Measurements from ENCODE around the gene TUT4.
"Not testable (repeated sequence)": the region's sequence is repeated elsewhere in the genome, so short reads cannot be mapped to it uniquely, and the experiment has no call there.

TUT4 gene, protein sequence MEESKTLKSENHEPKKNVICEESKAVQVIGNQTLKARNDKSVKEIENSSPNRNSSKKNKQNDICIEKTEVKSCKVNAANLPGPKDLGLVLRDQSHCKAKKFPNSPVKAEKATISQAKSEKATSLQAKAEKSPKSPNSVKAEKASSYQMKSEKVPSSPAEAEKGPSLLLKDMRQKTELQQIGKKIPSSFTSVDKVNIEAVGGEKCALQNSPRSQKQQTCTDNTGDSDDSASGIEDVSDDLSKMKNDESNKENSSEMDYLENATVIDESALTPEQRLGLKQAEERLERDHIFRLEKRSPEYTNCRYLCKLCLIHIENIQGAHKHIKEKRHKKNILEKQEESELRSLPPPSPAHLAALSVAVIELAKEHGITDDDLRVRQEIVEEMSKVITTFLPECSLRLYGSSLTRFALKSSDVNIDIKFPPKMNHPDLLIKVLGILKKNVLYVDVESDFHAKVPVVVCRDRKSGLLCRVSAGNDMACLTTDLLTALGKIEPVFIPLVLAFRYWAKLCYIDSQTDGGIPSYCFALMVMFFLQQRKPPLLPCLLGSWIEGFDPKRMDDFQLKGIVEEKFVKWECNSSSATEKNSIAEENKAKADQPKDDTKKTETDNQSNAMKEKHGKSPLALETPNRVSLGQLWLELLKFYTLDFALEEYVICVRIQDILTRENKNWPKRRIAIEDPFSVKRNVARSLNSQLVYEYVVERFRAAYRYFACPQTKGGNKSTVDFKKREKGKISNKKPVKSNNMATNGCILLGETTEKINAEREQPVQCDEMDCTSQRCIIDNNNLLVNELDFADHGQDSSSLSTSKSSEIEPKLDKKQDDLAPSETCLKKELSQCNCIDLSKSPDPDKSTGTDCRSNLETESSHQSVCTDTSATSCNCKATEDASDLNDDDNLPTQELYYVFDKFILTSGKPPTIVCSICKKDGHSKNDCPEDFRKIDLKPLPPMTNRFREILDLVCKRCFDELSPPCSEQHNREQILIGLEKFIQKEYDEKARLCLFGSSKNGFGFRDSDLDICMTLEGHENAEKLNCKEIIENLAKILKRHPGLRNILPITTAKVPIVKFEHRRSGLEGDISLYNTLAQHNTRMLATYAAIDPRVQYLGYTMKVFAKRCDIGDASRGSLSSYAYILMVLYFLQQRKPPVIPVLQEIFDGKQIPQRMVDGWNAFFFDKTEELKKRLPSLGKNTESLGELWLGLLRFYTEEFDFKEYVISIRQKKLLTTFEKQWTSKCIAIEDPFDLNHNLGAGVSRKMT (N-terminal part only)

GRCh38 chr1:52552505-52553361, at the start of gene TUT4:
Gene TUT4, minus strand, starts transcription at chr1:52553092. Its CDS starts 26,812 bp downstream, at chr1:52526280.
- peak; percentile 64 for DNase-seq

- DNase-seq: peak; percentile 27
These were observed 49.3 kb upstream of the TUT4 start, which contains the start of gene GPX7 for GRCh38 chr1:52601991-52602855. Gene GPX7, plus strand, starts transcription at chr1:52602371. Its CDS starts 39 bp downstream, at chr1:52602410.

DNA sequence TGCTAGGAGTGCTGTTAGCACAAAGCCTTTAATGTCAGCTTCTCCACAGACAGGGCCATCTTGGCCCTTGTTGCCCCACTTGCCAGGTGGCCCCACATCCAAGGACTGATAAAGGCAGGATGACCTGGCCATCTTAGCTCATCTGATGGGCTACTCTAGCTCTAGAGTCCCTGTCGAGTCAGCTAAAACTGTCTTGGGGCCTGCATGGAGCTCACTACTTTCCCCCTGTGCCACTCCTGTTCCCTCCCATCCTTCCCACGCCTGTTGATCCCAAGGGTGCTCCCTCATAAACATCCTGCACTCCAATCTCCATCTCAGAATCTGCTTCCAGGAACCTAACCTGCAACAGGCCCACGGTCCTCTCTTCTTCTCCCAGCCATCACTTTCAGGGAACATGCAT, 48.6 kb upstream of the TUT4 start:
- no peak for DNase-seq

DNA sequence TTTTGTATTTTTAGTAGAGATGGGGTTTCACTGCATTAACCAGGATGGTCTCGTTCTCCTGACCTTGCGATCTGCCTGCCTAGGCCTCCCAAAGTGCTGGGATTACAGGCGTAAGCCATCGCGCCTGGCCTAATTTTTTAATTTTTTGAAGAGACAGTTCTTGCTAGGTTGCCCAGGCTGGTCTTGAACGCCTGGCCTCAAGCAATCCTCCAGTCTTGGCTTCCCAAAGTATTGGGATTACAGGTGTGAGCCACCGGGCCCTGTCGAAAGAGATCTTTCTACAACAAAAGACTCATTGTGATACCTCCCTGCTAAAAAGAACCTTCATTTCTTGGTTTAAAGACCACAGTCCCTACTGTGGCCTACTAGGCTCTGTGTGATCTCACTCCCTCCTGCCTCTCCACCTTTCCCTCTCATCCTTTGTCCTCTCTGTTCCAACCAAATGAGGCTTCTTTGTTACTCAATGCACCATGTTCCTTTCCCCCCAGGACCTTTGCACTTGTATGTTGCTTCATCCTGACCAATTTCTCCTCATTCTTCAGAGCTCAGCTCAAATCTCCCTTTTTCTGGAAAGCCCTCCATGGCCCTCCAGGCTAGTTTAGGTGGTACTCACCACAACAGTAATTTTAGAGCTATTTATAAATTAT, 47.8 kb upstream of the TUT4 start:
- no peak for DNase-seq

DNA sequence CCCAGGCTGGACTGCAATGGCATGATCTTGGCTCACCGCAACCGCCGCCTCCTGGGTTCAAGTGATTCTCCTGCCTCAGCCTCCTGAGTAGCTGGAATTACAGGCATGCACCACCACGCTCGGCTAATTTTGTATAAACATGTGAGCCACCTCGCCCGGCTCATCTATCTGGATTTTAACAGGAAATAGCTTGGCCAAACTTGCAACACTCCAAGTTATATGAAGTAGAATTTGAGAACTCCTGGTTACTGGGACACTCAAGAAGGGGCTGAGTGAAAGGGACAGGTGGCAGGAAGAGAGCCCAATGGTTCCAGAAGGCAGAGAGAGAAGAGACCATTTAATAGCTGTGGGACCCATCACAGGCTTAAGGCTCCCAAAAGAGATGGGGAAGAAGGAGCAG, 46.3 kb upstream of the TUT4 start:
- DNase-seq: no peak

DNA sequence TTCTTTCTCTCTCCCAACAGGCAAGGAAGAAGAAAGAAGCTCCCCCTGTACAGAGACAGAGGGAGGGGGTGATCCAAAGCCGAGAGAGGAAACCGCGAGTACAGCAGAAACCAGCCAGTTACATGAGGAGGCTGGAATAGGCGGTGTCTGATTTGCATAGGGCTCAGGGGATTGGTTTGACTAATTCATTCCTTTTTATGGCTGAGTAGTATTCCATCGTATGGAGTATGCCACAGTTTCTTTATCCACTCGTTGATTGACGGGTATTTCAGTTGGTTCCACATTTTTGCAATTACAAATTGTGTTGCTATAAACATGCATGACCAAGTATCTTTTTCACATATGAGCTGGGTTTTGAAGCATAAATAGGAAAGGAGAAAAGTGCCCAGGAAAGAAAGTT, 45.8 kb upstream of the TUT4 start:
- no peak for DNase-seq

DNA sequence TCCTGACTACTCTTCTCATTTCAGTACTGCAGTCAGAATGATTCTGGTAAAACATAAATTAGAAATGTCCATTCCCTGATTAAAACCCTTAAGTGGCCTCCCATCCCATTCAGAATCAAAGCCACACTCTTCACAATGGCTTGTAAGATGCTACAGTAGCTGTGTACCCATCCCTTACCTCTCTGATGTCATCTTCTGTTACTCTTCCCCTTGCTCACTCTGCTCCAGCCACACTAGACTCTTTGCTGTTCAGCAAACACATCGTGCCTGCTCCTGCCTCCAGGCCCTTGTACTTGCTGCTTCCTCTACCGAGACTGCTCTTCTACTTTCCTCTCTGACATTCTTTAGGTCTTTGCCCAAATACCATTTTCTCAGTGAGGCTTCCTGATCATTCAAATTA, 45.0 kb upstream of the TUT4 start:
- no peak for DNase-seq

- no peak for DNase-seq
These were observed 42.2 kb upstream of the TUT4 start for GRCh38 chr1:52595061-52595460.

- no peak for DNase-seq
These were observed 40.6 kb upstream of the TUT4 start for GRCh38 chr1:52593495-52593894.

DNA sequence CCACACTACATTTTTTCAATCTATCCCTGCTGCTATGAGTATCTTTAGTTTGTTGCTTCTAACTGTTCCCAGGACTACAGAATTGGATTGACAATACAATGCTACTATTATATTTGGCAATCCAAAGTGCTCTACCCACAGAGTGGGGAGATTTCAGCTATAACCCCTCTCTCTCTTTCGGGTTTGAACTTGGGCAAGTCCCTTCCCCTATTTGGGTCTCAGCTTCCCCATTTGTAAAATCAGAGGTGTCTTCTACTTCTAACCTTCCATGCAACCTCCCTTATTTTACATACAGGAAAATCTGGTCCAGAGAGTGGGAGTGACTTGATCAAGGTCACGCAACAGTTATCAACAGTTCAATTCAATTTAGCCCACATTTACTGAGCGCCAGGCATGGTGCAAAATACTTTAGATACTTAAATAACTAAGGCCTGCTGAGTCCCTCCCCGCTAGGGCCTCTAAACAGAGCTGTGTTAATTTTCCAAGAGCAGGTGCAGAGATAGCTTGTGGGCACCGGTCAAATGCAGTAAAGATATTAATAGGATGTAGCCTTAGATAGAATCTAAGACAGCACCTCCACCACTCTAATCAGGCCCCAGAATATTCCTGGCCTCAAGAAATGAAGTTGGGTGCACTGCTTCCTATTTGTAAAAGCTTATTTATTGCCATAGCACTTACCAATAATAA, 39.9 kb upstream of the TUT4 start:
- DNase-seq: no peak

- peak; percentile 7 for DNase-seq
These were observed 37.4 kb upstream of the TUT4 start for GRCh38 chr1:52590266-52590665.

DNA sequence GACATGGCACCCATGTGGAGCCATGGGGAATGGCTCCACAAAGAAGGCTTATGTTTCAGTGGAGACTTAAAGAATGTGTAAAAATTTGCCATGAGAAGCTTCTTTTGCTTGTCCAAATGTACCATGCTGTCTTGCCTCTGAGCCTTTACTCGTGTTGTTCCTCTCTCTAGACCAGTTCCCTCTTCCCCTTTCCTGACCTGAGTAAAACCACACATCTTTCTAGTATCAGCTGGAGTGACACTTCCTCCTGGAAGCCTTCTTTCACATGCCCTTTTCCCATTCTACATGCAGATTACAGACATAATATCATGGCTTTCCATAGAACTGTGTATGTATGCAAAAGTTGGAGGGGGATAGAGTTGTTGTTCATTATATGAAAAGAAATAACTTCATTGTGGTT, 35.6 kb upstream of the TUT4 start:
- DNase-seq: no peak

- DNase-seq: no peak
These were observed 35.1 kb upstream of the TUT4 start for GRCh38 chr1:52588027-52588426.

- DNase-seq: no peak
These were observed 32.6 kb upstream of the TUT4 start for GRCh38 chr1:52585474-52585873.

GRCh38 chr1:52582116-52582696, 29.3 kb upstream of the TUT4 start:
- DNase-seq: no peak

GRCh38 chr1:52580283-52580682, 27.4 kb upstream of the TUT4 start:
- DNase-seq: no peak

- no peak for DNase-seq
These were observed 26.5 kb upstream of the TUT4 start for GRCh38 chr1:52579415-52579814.

DNA sequence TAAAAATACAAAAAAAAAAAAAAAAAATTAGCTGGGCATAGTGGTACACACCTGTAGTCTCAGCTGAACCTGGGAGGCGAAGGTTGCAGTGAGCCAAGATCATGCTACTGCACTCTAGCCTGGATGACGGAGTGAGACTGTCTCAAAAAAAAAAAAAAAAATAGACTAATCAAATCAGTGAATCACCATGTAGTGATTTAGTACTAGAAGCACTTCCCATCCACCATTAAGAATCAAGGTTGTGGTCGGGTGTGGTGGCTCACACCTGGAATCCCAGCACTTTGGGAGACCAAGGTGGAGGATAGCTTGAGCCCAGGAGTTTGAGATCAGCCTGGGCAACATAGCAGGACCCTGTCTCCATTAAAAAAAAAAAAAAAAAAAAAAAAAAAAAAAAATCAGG, 25.2 kb upstream of the TUT4 start:
- not testable (repeated sequence) for DNase-seq

GRCh38 chr1:52576074-52576473, 23.2 kb upstream of the TUT4 start:
- no peak for DNase-seq

GRCh38 chr1:52574594-52574993, 21.7 kb upstream of the TUT4 start:
- DNase-seq: no peak

All from NCI-H1092 (cell line).